Measurements from ENCODE around the gene SLC6A1. TPM values are rescaled to one million over a fixed set of nuclear protein-coding genes. Genes with fewer than 3 reads are reported as not detected.

The SLC6A1 gene
- total and polyA plus RNA-seq, 2 of the 13 experiments (the other 11 are each of a cell fraction or from before 2014, with no cell fraction given): not detected

- Histone ChIP-seq H4K20me1 (ENCODE audit: insufficient read depth, low read length) (no peaks in the 10 kb centered on the region), H3K4me3 (replicated peaks in 1 of 3; ENCODE audit: insufficient read depth in 1 of 3, low read depth in 2 of 3, low read length in 3 of 3) (no peak overlapping the region), H3K27me3 (ENCODE audit: control insufficient read depth in 1 of 2, insufficient read depth in 2 of 2, low read length in 2 of 2) (peaks cover 3 to 29% of the 10 kb centered on the region in 2 experiments; a peak in 3 of 5 replicates), H3K27ac (ENCODE audit: extremely low read length, insufficient read depth, low read length) (no peak overlapping the region), H3K9me3 (ENCODE audit: low read length) (no peaks in the 10 kb centered on the region), H3K9ac (ENCODE audit: insufficient read depth, low read depth, low read length) (no peak overlapping the region), H2AFZ (ENCODE audit: low read length) (no peak overlapping the region), H3K79me2 (ENCODE audit: insufficient read depth, low read length) (no peaks in the 10 kb centered on the region), H3K36me3 (replicated peaks in 1 of 2; ENCODE audit: control insufficient read depth in 1 of 2, insufficient read depth in 2 of 2, low read length in 2 of 2) (no peaks in the 10 kb centered on the region), H3K4me1 (ENCODE audit: insufficient read depth, low read length) (peaks cover 17% of the 10 kb centered on the region), H3K4me2 (ENCODE audit: low read depth, low read length) (no peak overlapping the region)
- DNase-seq (ENCODE audit: low spot score) (no peak), ATAC-seq (no peak), FAIRE-seq (no peak)
- CTCF ChIA-PET (ENCODE audit: low intra/inter-chr PET ratio, low total read pairs): no interaction called here
- no TSS peak for BruUV-seq (replicated peaks)
- in situ Hi-C loops (cut with HindIII; ENCODE audit: extremely low pct_ligation_motif_present, low pct_unique_long_range_greater_than_20kb) (no loop called here), intact Hi-C loops (cut with micrococcal nuclease; ENCODE audit: unreplicated experiment) (no loop called here)
- no peak for TF ChIP-seq YEATS2 (CRISPR knock-in tag; IDR thresholded peaks at IDR 0.05; ENCODE audit: borderline replicate concordance)
- no peak for TF ChIP-seq MIXL1 (CRISPR knock-in tag; IDR thresholded peaks at IDR 0.05)
- no peak for TF ChIP-seq SCMH1 (CRISPR knock-in tag; IDR thresholded peaks at IDR 0.05; ENCODE audit: borderline replicate concordance)
- POLR2A ChIA-PET: no interaction called here
- 27% methylated on average over 5 of the region's 8 CpGs for WGBS (ENCODE audit: low lambda C conversion rate)
Measured at GRCh38 chr3:10995871-10996270, 3.3 kb downstream of the SLC6A1 start.

- TF ChIP-seq LCORL (IDR thresholded peaks at IDR 0.05) (peak; percentile 58; the same call in 1 of the 2 replicates), LCORL (CRISPR knock-in tag; IDR thresholded peaks at IDR 0.05) (no peak), PHB2 (IDR thresholded peaks at IDR 0.05; ENCODE audit: partially characterized antibody) (no peak), ZNF407 (CRISPR knock-in tag; IDR thresholded peaks at IDR 0.05; ENCODE audit: not compliant biosample characterization) (no peak), EHMT2 (IDR thresholded peaks at IDR 0.05; ENCODE audit: borderline replicate concordance, low read depth, low read length) (no peak)
- intact Hi-C loops (cut with micrococcal nuclease; ENCODE audit: unreplicated experiment): no loop called here
- H4K20me1 ChIP-seq (ENCODE audit: insufficient read depth, low read length): no peaks in the 10 kb centered on the region
- ChIA-PET POLR2A (no interaction called here), CTCF (ENCODE audit: low intra/inter-chr PET ratio, low total read pairs) (no interaction called here)
- H3K9ac ChIP-seq (ENCODE audit: insufficient read depth, low read depth, low read length): no peak overlapping the region
- in situ Hi-C loops (cut with HindIII; ENCODE audit: extremely low pct_ligation_motif_present, low pct_unique_long_range_greater_than_20kb): no loop called here
- 41% methylated on average over 2 of the region's 5 CpGs for WGBS (ENCODE audit: low lambda C conversion rate)
- H2AFZ ChIP-seq (ENCODE audit: low read length): no peak overlapping the region
- H3K27ac ChIP-seq (ENCODE audit: extremely low read length, insufficient read depth, low read length): no peak overlapping the region
- no peaks in the 10 kb centered on the region for H3K9me3 ChIP-seq (ENCODE audit: low read length)
- no peak for DNase-seq (ENCODE audit: low spot score)
- H3K4me1 ChIP-seq (ENCODE audit: insufficient read depth, low read length): peaks cover 24% of the 10 kb centered on the region
- H3K4me3 ChIP-seq (replicated peaks in 1 of 3; ENCODE audit: insufficient read depth in 1 of 3, low read depth in 2 of 3, low read length in 3 of 3): no peak overlapping the region
- no peak for ATAC-seq
- no peaks in the 10 kb centered on the region for H3K79me2 ChIP-seq (ENCODE audit: insufficient read depth, low read length)
- H3K4me2 ChIP-seq (ENCODE audit: low read depth, low read length): no peak overlapping the region
- no peak for FAIRE-seq
- H3K36me3 ChIP-seq (replicated peaks in 1 of 2; ENCODE audit: control insufficient read depth in 1 of 2, insufficient read depth in 2 of 2, low read length in 2 of 2): no peaks in the 10 kb centered on the region
- no TSS peak for BruUV-seq (replicated peaks)
- H3K27me3 ChIP-seq (ENCODE audit: control insufficient read depth in 1 of 2, insufficient read depth in 2 of 2, low read length in 2 of 2): peaks cover 3 to 24% of the 10 kb centered on the region in 2 experiments; a peak in 3 of 5 replicates
Measured at GRCh38 chr3:10996345-10997013, 3.9 kb downstream of the SLC6A1 start.

All from HepG2 (cell line).